Activated CD4-positive, CD25-positive, alpha-beta regulatory T cell treated with anti-CD3 and anti-CD28 coated beads, Interleukin-2, amount 50 U/mL, for 72 hours (primary cell): Measurements from ENCODE around the gene ENOX1.

Source experiments
- DNase-seq: peaks from one replicate; pipeline ENCODE4 v3.0.0; 2021

Gene ENOX1

GRCh38 chr13:43664700-43665191 lies 122.0 kb downstream of the ENOX1 start:
- no peak for DNase-seq

- no peak for DNase-seq
Observed at GRCh38 chr13:43663474-43664090, 123.2 kb downstream of the ENOX1 start.

- DNase-seq: no peak
Observed at GRCh38 chr13:43662976-43663375, 123.8 kb downstream of the ENOX1 start.

DNA sequence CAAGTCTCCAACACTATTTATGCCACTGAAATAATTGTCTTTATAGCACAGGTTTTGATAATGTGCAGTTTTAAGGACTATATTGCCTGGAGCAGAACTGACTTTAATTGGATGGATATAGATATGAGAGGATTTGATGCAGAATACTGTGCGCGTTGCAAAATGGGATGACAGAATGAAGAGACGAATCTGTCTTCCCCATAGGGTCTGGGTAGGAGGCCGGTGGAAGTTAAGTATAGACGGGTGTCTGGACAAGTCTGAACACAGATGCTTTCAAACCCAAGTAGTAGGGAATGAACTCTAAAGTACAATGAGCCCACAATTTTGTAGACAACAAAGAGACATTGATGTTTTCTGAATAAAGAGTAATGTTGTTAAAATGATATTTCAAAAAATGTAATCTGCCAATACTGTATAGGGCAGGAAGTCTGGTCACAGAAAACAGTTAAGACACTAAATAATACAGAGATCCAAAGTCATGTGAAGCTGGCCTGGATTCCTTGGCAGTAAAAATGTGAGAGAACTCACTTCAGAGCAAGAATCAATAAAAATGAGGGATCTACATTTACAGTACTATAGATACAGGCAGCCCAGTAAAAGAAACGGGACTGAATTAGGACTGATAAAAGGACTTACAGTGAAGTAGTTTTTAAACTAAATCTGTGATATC lies 125.5 kb downstream of the ENOX1 start:
- no peak for DNase-seq

DNA sequence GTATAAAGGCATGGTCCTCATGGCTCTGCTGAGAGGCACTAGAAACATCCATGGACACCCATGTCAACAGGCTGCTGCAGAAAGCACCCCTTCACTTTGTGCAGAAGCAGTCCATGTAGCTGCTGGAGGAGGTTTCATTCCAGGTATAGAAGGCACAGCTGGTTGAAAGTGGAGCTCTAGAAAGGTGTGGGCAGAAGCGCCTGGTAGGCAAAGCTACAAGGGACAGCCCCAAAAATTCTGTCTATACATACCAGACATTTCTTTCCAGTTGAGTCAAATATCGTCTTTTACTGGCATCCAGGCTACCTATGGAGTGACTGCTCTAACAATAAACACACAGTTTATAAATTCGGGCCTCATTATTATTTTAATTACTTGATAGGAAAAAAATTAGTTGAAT lies 129.3 kb downstream of the ENOX1 start:
- no peak for DNase-seq

DNA sequence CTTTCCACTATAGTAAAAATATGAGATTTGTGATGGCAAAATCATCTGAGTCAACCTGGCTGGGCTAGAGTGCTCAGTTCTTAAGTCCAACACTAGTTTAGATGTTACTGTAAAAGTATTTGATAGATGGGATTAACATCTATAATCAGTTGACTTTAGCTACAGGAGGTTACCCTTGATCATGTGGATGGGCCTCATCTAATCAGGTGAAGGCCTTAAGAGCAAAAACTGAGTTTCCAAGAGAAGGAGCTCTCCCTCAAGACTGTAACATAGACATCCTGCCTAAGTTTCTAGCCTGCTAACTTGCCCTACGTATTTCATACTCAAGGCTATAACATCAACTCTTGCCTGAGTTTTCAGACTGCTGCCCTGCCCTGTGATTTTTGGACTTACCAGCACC lies 132.8 kb downstream of the ENOX1 start:
- DNase-seq: no peak

GRCh38 chr13:43653395-43653794 lies 133.4 kb downstream of the ENOX1 start:
- no peak for DNase-seq

DNA sequence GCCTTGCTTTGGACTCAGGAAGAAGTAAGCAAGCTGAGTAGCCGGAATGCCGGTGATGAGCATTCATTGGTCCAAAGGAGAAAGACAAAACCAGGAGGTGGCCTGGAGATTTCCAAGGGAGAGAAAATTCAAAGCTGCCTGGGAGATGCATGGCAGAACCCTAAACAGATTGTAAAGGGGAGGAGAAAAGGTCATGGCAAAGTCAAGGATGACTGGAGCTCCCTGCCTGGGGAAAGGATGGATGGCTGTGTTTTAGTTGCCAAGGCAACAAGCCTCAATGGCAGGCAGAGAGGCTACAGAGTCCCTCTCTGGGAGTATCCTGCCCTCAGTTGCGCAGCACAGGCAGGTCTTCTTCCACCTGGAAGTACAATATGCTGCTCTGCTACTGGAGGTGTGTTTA lies 134.0 kb downstream of the ENOX1 start:
- no peak for DNase-seq

GRCh38 chr13:43650882-43651281 lies 135.9 kb downstream of the ENOX1 start:
- DNase-seq: no peak

GRCh38 chr13:43648733-43649132 lies 138.0 kb downstream of the ENOX1 start:
- DNase-seq: no peak

DNA sequence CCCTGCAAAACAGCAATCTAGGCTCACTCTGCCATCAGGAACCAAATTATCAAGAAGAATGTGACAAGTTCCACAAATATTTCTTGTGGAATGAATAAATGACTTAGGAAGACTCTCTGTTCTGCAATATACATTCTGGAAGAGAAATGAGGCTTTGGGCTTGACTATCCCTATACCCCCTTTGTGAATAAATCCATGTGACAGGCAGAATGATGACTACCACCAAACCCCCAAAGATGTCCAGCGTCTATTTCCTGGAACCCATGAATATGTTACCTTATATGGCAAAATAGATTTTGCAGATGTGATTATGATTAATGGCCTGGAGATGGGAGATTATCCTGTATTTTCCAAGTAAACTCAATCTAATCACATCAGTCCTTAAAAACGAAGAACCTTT lies 139.3 kb downstream of the ENOX1 start:
- no peak for DNase-seq

- DNase-seq: no peak
Observed at GRCh38 chr13:43640476-43640875, 146.3 kb downstream of the ENOX1 start.

DNA sequence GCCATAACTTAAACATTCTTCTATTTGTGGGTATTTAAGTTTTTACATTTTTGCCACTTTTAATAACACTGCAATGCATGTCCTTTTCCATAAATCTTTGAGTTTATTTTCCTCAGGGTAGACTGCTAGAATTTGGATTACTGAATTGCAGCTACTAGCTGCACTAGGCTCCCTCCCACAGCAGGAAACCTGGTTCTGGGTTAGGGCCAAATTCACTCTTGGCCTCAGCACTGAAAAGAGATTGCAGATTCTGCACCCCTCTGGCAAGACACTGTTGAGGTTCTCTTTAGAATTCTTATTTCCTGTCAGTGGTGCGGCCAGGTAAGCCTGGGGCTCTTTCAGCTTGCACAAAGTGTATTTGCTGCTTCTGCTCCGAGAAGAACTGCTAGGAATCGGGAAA lies 155.7 kb downstream of the ENOX1 start:
- no peak for DNase-seq

DNA sequence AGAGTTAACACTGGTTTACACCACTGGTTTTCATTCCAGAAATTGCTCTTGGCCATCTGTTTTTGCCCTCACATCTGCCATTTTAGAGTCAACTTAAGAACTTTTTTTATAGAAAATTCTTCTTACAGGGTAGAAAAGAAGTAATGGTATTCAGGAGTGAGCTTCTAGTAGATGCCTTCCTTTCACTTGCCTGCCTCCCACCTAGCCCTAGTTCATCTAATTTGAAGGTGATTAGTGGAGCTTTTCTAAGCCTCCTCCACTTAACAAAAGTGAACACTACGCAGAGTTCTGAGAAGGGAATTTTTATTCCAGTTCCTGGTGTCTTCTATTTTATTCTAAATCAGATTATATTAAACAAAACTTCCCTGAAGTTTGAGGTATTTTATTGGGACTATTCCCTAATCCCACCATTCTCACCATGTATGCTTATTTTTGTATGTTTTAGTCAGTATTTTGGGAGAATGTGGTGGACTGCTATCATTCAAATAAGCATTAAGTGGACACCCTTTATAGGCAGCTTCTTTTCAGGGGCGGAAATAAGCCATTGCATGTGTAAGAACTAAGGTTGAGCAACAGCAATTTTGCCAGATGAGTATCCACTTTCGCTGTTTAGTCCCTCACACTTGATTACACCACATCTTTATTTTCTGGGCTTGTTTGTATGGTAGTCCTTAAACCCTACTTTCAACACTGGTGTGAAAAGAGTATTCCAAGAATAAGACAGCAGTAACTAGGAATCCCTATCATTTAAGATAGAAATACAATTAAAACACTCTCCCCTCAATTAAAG lies 156.9 kb downstream of the ENOX1 start:
- no peak for DNase-seq

GRCh38 chr13:43626994-43627393 lies 159.8 kb downstream of the ENOX1 start:
- no peak for DNase-seq

DNA sequence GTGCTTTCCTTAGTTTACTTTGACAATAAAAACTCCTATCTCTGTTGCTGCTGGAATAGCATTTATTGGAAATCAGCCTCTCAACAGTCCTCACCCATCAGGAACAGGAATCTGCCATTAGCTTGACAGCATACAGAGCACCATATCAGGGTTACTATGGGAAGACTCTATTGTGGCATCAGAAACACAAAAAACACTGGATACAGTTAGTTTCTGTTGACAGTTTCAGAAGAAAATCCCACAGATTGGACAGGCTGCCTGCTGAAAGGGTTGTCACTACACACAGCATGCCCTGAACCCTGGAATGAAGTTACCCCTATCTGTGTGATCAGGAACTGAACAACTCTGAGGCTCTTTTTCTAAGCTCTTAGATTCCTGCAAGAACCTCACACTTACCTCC lies 172.7 kb downstream of the ENOX1 start:
- no peak for DNase-seq

DNA sequence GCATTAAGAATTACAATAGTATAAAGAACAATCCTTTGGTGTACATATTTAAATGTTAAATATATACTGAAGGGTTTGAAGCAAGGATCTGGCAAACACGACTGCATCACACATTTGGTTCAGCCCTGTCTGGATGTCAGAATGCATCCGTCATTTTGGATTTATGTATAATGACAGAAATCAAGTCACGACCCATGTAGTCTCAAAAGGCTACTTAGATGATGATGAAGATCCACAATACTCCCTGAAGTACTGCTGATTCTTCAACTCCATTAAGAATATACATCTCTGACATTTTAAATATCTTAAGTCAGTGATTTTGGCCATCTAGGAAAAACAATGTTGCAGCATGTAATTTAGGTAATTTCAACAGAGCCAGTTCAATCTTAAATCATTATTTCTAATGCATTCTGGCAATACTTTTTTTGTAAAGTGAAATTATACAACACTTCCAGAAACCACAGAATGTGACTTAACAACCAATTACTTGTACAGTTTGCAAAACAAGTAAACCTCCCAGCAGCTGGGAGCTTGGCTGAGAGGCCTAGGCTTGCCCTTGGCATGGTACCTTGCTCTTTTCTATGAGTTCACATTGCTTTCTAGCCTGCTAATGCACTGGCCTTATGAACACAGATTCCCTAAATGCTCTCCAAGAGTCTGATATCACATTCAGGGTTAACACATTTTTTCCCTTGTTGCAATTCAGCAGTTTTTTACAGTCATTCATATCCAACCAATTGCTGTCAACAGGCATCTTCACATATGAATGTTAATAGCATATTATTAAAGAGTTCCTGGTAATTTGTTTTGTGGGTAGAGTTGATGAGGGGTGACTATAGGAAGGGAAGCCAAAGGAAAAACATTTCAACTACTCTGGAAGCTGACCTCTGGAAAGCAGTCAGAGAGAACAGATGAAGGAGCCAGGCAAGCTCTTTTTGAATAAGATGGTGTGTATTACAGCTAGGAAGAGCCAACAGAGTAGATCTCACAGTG lies 175.2 kb downstream of the ENOX1 start:
- DNase-seq: no peak

- no peak for DNase-seq
Observed at GRCh38 chr13:43608400-43609137, 178.2 kb downstream of the ENOX1 start.

DNA sequence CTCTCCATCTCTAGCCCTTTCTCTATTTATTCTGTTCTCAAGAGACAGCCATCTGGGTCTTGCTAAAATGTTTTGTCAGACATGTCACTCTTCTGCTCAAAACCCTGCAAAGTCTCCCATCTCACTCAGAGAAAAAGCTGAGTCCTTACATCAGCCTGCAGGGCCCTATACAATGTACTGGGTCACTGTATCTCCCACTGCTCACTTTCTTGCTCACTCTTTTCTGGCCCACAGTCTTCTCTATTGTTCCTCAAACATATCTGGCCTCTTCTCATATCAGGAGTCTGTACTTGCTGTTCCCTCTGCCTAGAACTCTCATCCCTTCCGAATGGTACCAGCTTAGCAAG lies 189.2 kb downstream of the ENOX1 start:
- no peak for DNase-seq

- no peak for DNase-seq
Observed at GRCh38 chr13:43596924-43597598, 189.7 kb downstream of the ENOX1 start.

GRCh38 chr13:43596006-43596405 lies 190.8 kb downstream of the ENOX1 start:
- DNase-seq: no peak

DNA sequence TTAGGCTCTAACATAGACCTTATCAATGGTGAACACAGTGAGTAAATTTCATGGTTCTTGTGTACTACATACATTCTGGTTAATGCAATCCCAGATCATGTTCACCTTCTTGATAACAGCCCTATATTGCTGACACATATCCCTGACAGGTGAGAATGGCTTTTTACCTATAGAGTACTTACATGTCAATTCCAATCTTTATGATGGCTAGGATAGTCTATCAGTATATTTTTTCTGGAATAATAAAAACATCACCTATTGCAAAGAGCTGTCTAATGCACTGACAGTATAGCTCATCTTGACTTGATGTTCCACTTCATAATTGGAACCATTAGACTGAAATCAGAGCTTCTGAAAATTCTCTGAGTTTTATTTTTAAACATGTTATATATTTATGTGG lies 199.4 kb downstream of the ENOX1 start:
- no peak for DNase-seq
